SK-N-DZ (cell line): Measurements from ENCODE around the gene SLC35F3.
"Not testable (repeated sequence)": the region's sequence is repeated elsewhere in the genome, so short reads cannot be mapped to it uniquely, and the experiment has no call there.

Experiments used
- DNase-seq: peaks from one replicate; pipeline ENCODE4 v3.0.0-alpha.2; 2015; ENCODE audit warnings: low spot score

The SLC35F3 gene

GRCh38 chr1:234186037-234186688, 281.7 kb downstream of the SLC35F3 start:
- DNase-seq: no peak

- peak; percentile 53 for DNase-seq
Observed at GRCh38 chr1:234188454-234188792, 283.9 kb downstream of the SLC35F3 start.

DNA sequence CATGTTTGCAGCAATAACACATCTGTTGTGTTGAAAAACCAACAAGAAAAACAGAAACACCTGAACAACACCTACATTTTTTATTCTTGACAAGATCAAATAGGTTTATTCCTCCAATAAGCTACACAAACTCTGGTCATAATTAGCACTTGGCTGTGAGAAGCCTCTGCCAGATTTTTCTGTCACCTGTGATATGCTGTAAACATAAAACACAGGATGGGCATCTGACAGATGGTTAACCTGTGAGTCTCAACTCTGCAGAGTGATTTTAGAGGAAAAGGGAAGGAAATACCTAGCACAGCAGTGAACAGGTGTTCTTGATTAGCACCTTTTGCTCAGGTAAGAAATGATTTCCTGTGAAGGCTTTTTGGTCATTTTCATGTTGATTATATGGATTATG, 293.4 kb downstream of the SLC35F3 start:
- DNase-seq: no peak

- no peak for DNase-seq
Observed at GRCh38 chr1:234199476-234200127, 295.1 kb downstream of the SLC35F3 start.

GRCh38 chr1:234200566-234200965, 296.1 kb downstream of the SLC35F3 start:
- no peak for DNase-seq

DNA sequence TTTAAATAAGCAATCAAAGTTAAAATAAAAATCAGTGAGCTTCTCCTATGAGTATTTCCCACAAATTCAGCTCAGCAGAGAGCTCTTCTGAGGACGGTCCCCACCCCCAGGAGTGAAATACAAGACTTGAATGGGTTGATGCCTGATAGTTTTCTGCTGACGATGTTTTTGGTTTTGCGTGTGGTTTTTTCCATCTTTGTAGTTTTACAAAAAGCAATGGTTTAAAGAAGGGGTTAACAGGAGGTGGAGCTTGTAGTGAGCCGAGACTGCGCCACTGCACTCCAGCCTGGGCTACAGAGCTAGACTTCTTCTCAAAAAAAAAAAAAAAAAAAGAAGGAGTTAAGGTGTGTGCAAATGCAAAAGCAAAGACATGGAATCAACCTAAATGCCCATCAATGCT, 297.1 kb downstream of the SLC35F3 start:
- DNase-seq: no peak

DNA sequence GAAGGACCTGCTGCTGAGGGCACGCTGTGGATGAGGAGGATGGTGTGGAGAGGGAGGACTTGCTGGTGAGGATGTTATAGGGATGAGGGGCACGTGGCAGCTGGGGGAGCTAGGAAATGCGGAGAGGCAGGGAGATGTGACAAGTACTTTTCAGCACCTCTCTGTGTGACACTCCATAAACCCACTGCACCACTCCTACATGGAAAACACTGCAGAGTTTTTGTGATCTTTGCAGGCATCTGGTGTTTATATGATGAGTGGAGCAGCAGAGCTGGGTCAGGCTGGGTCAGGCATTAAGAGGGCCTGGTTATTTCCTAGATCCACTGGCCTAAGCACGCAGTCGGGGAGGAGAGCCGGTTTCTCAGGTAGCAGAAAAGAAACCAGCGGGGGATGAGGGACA, 301.5 kb downstream of the SLC35F3 start:
- no peak for DNase-seq

DNA sequence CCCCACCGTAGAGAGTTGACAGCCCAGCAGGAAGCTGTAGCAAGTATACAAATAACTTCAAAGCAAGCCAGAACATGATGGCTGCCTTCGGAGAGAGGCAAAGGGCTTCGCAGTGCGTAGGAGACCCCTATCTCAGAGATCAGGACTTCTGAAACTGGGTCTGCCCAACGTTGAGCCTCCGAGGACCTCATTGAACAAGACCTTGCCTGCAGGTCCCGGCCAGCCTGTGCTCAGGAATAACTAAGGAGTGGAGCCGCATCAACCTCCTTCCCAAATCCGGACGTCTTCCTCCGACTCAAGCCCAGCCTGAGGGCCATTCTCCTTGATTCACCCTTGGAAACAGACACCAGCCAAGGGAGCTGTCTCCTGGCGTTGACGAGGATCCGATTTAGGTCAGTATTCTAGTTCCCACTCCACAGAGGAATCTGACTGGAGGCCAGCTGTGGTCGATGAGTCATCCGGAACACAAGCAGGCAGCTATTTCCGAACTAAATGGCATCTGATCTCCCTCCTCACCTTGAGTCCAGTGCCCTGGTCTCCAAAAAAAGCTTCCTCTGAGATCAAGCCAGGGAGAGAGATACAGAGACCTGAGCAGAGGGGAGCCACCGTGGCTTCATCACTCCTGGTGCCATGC, 302.3 kb downstream of the SLC35F3 start:
- no peak for DNase-seq

- DNase-seq: no peak
Observed at GRCh38 chr1:234208351-234208750, 303.9 kb downstream of the SLC35F3 start.

DNA sequence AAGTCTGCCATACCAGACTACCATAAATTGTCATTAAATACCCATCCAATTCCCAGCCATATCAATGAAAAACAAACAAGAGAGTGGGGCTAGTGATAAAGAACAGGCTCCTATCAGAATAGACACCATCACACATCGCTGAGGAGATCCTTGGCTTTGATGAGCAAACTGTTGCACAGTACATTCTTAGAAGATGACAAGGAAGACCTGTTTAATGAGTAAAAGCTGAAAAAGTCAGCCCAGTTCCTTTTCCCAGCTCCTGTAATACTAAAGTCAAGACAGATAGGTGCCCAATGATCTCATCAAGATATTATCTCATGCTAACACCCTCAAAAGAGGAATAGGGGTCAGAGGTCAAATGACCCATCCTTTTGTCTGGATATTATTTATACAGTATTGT, 304.3 kb downstream of the SLC35F3 start:
- no peak for DNase-seq

DNA sequence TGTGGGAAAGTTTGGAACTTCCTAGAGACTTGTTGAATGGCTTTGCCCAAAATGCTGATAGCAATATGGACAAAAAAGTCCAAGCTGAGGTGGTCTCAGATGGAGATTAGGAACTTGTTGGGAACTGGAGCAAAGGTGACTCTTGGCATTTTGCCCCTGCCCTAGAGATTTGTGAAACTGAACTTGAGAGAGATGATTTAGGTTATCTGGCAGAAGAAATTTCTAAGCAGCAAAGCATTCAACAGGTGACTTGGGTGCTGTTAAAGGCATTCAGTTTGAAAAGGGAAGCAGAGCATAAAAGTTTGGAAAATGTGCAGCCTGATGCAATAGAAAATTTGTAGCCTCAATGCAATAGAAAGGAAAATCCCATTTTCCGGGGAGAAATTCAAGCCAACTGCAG, 306.0 kb downstream of the SLC35F3 start:
- DNase-seq: not testable (repeated sequence)

DNA sequence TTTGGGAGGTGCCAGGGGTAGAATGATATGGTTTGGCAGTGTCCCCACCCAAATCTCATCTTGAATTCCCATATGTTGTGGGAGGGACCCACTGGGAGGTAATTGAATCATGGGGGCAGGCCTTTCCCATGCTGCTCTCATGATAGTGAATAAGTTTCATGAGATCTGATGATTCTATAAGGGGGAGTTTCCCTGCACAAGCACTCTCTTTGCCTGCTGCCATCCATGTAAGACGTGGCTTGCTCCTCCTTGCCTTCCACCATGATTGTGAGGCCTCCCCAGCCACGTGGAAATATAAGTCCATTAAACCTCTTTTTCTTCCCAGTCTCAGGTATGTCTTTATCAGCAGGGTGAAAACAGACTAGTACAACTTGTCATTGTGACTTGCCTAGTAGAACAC, 307.4 kb downstream of the SLC35F3 start:
- DNase-seq: not testable (repeated sequence)

- DNase-seq: peak; percentile 53
Observed at GRCh38 chr1:234212764-234213657, 308.5 kb downstream of the SLC35F3 start.

DNA sequence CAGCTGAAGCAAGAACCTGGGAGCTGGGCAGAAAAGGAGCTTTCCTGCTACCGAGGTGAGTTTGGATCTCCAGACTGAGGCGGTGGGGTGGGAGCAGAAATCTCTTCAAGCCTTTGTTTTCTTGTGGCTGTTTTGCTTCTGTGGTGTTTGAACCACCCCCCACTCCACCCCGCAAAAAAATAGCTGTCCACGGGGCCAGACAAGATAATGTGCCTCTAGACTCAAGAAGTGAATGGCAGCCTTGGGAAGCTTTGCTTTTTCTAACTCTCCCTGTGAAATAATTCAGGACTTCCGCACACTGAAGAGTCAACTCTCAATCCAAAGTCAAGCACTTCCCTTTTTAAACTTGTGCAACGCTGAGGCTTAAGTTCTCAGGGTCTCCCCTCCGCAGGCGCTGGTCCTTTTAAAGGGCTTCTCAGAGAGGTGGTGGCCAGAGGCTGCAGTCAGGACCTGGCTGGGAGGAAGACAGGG, 309.2 kb downstream of the SLC35F3 start:
- DNase-seq: peak; percentile 4

DNA sequence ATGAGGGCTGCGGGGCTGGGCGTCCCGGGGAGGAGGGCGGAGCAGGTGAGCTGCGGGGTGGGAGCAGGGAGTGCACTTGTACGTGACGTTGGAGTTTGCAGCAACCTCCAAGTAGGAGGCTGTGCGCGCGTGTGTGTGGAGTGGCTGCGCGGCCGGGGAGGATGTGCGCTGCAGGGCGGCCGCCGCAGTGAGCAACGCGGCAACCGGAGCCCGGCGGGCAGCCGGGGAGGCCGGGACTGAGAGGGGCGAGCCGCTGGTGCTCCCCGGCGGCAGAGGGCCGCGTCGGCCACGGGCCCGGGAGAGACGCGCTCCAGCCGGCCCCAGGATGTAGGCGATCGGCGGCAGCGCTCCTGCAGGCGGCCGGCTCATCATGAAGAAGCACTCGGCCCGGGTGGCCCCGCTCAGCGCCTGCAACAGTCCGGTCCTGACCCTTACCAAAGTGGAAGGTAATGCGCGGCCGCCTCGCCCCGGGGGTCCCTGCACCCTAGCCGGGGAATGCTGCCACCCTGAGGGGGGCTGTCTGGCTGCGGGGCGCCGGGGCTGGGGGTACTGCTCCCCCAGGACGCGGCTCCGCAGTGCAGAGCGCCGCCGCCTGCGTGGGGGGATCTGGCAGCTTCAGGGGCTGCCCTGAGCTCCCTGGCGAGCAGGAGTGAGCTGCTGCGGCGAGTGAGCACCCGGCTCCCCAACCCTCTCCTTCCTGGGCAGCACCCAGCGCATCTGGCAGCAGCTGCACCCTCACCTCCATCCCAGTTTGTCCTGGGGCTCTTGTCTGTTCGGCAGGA, 309.8 kb downstream of the SLC35F3 start:
- DNase-seq: peak; percentile 5

DNA sequence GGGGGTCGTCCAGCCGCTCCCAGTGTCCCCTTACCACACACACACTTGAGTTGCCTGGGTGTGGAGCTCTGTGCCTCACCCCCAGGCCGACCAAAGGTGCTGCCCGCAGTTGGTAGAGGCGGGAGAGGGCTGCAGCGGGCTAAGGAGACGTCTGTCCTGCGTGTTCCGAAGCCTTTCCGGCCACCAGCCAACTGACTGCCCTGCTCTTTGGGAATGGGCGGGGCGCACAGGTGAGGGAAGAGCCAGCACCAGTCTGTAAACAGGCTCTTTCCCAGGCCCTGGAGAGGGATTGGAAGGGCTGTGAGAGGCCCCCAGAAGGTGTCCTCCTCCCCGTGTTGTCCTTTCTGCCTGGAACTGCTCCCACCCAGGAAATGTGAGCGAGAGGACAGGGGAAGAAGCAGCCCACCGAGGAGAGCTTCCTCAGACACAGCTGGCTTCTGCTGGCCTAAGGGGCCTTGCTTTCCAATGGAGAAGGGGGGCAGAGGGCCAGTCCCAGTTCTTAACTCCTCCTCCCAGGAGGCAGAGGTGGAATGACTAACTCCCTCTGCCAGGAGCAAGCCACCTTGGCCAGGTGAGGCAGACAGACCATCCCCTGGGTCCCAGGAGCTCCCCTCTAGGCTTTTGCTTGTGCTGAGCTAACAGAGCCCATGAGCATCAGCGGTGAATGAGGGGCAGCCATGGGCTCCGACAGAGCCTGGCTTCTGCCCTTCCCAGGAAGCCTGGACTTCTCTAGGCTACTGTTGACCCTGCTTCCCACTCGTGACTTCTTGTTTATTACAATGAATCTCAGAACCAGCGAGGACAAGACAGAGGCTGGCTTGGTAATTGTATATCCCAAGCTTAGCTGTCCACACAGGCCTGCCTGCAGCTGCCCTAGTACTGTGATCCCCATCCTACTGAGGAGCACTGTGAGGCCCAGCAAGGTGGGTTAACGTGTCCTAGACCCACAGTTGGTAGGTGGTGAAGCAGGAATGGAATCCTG, 310.7 kb downstream of the SLC35F3 start:
- no peak for DNase-seq

DNA sequence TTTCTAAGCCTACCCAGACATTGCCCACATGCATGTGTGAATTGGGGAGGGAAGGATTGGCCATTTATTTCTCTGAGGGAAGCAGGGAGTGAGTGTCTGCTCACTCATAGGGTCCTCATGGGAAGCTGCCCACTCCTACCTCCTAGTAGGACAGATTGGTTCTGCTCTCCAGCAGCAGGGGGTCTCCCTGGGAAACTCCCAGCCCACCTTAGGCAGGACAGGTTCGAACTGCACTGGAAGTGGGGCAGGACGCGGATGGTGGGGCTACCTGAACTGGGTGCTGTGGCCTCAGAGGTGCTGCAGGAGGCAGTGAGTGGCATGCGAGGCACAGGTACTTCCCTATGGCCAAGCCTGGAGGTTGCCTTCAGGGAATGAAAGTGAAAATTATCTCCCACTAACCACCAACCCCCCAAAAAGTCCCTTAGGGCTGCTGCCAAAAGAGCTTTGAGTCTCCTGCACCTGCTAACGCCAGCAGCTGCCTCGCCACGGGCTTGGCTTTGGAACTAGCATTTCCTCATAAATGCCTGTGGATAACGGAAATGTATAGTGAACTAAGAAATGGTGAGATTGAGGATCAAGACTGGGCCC, 311.7 kb downstream of the SLC35F3 start:
- no peak for DNase-seq

DNA sequence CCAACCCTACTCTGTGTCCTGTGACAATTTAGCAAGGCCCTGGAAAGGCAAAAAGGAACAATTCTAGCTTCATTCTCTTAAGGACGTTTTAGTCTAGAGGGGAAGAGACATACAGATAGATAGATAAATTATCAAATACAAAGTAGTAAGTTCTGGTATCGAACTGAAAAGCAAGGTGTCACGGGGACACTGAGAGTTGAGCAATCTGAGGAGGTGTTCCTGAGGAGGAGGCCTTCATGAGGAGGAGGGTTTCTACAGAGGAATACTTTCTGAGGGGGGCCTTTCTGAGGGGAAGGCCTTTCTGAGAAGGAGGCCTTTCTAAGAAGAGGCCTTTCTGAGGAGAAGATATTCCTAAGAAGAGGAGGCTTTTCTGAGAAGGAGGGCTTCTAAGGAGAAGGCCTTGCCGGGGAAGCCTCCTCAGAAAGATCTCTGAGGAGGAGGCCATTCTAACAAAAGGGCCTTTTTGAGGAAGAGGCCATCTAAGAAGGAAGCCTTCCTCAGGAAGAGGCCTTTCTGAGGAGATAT, 312.9 kb downstream of the SLC35F3 start:
- DNase-seq: no peak

DNA sequence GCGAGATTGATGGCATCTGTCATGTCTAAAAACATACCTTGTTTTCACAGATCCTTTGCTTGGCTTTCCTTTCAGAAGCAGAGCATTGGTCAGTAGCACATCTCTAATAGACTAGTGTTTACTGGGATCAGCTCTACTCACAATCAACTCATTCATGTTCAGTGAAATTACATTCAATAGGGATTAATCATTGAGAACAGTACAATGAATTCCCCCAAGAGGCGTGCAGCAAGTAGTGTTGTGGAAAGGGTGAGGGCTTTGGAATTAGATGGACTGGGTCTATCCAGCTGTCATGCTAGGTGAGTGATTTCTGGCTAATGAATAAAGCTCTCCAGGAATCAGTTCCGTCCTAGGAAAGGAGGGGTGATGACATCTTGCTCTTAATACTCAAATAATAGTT, 313.6 kb downstream of the SLC35F3 start:
- DNase-seq: no peak
